Activated CD8-positive, alpha-beta memory T cell treated with anti-CD3 and anti-CD28 coated beads, Interleukin-2, amount 50 U/mL, for 1 hour (primary cell): ENCODE results near the gene CMYA5.

ENCODE experiments used
- DNase-seq: peaks from one replicate; pipeline ENCODE4 v3.0.0-alpha.2; 2020; ENCODE audit errors: extremely low read depth

Gene CMYA5

GRCh38 chr5:79793722-79794121, 104.1 kb downstream of the CMYA5 start:
- DNase-seq: no peak

- DNase-seq: no peak
These were observed 104.7 kb downstream of the CMYA5 start for GRCh38 chr5:79794347-79794746.

DNA sequence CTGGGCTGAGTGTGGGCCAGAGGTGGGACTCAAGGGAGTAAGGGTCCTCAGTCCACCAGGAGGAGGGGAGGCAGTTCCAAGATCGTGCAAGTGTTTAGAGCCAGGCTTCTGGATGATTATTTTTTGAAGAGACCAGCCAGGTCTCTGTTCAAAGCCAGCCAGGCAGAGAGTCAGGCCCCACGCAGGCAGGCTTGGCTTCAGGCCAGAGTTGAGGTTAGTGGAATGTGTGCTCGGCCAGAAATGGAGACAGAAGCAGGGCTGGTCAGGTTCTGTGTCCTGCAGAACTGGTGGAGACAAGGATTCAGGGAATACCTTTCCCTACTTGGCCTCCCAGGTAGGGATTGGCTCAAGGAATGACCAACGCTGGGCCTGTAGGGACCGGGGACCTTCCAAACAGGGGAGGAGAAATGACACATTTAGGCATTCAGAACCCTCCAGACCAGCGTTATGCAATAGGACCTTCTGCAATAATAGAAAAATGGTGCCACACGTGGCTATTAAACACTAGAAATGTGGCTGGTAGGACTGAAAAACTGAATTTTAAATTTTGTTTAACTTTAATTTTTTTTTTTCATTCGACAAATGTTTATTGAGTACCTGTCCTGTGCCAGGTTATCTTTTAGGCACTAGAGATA, 106.2 kb downstream of the CMYA5 start:
- DNase-seq: no peak

GRCh38 chr5:79798893-79799590, 109.4 kb downstream of the CMYA5 start:
- DNase-seq: no peak

- no peak for DNase-seq
These were observed 111.6 kb downstream of the CMYA5 start for GRCh38 chr5:79800979-79801827.

GRCh38 chr5:79802406-79802805, 112.8 kb downstream of the CMYA5 start:
- no peak for DNase-seq

DNA sequence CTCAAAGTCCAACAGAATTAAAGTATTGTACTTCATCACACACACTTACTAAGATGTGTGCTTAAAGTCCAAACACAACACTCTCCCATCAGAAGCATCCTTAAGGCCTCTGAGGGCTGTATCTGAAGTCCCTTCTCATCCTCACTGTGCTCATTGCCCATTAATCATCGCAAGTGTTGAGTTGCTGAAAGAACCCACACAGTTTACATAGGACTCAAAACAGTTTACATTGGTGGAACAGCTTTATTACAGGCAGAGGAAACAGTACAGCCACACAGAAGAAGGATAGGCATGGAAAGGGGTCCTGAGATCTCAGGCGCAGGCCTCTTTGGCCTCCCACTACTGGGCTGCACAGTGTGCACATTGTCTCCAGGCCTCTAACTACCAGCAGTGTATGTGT, 113.4 kb downstream of the CMYA5 start:
- DNase-seq: no peak

- DNase-seq: no peak
These were observed 117.1 kb downstream of the CMYA5 start for GRCh38 chr5:79806741-79807140.

DNA sequence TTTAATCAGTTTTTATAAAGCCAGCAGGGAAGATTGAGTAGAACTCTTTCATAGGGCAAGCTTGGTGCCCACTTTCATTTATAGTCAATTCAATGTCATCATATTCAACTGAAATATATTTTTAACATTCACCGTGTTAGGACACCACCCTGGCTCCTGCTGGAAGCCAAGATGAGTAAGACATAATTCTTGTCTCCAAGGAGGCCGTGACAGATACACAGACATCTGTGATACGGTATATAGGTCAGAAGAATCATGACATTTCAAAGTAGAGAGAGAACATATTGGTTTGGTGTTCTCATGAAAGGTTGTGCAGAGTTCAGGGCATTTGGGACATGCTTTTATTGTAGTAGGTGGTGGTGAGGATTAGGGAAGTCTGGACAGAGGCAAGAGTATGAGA, 120.1 kb downstream of the CMYA5 start:
- DNase-seq: no peak

DNA sequence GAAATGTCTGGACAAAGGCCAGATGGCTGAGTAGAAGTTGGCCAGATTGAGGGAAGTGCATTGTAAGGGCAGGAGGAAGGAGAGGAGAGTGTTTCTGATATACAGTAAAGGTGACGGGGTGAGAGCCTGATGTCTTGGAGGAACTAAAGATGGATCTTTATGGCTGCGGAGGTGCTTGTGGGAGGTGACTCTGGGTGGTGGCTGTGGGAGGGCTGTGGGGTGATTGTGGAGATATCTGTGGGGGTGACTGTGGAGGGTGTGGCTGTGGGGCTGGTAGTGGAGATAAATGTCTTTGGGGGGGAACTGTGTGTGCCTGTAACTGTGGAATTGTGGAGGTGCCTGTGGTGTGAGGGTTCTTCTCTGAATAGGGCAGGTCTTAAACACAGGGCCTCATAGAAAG, 121.4 kb downstream of the CMYA5 start:
- DNase-seq: no peak

DNA sequence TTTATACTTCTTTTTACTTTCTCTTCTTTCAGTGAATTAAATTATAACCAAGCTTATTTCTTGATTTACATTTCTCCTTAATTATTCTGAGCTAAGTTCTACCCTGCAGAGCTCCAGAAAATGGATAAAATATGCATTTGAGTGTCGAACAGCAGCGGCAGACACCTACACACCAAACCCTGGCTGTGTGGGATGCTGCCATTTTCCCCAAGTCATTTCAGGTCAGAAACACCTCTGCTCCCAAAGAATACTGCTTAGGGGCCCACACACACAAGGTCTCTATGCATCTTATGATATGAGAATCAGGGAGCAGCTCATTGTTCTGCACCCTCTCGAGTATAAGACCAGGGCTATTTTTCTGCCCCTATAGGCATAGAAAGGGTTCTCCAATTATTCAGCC, 122.3 kb downstream of the CMYA5 start:
- DNase-seq: no peak

- no peak for DNase-seq
These were observed 125.1 kb downstream of the CMYA5 start for GRCh38 chr5:79814699-79815098.

DNA sequence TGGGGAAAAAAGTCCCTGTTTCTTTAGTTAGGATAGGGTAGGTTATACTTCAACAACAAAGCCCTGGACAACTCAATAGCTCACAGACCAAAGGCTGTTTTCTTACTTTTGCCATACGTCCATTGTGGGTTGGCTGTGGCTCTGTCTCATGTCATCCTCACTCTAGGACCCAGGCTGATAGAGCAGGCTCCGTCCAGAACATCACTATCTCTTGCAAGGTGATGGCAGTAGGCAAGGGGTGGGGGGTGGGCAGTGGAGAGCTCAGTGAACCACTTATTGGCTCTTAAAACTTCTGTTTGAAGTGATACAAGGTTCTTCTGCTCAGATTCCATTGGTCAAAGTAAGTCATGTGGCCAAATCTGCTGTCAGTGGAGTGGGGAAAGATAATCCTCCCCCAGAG, 126.4 kb downstream of the CMYA5 start:
- no peak for DNase-seq

GRCh38 chr5:79820648-79821047, 131.0 kb downstream of the CMYA5 start:
- DNase-seq: no peak

GRCh38 chr5:79824444-79824843, 134.8 kb downstream of the CMYA5 start:
- no peak for DNase-seq

GRCh38 chr5:79825802-79826201, 136.2 kb downstream of the CMYA5 start:
- no peak for DNase-seq

DNA sequence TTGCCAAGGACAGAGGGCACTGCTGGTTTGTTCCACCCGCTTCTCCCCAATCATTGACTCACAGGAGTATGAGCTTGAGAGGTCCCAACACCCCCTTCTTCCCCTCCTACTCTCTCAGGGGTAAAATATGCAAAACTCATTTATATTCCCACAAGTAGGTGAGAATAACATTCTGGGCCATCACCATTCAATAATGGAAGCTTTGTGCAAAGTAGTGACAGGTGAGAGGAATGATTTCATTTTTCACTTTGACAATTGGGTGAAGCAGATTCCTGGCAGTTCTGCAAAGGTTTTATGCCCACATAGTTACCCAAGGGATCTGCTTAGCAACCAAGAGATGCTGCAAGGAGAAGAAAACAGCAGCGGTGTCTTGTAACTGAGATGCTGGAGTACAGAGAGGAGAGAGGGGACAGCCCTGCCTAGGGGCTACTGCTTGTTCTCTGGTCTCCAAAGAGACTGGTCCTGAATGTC, 137.6 kb downstream of the CMYA5 start:
- DNase-seq: no peak

- DNase-seq: no peak
These were observed 139.6 kb downstream of the CMYA5 start for GRCh38 chr5:79829260-79829659.

DNA sequence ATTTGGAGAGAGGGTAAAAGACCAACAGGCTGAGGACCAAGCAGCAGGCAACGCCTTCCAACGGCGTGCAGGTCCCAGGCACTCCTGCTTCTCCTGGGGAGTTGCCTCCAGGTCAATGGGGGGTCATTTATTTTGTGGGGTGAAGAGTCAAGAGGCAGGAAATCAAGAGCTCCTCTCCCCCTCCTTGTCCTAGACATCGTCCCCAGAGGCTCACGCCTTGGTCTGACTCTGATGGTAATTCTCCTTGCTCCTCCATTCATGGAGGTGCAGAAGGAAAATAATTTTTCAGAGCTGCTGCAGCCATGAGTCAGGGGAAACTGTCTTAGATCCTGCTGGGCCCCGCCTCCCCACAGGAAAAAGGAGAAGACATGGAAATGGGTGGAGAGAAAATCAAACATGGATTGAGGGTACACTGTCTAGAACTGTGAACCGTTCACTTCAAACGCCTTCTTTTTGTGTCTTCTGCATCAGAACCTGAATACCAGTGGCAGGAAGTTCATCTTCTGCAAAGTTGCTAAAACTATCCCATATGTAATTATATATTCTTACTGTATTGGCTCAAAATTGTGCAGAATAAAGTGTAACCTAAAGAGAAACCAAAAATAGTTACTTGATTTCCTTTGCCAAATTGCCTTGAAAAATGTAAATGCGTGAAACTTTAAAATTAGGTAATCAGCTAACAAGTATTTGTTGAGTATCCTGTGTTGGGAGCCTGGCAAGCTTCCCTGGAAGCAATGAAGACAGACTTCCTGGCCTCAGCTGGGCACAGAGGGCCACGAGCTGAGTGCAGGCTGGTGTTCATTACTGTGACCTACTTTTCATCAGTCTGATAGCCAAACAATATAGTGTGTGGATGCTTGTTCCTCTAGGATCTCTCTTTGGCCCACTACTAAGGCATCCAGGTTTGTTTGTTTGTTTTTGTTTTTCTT, 142.0 kb downstream of the CMYA5 start:
- DNase-seq: no peak

DNA sequence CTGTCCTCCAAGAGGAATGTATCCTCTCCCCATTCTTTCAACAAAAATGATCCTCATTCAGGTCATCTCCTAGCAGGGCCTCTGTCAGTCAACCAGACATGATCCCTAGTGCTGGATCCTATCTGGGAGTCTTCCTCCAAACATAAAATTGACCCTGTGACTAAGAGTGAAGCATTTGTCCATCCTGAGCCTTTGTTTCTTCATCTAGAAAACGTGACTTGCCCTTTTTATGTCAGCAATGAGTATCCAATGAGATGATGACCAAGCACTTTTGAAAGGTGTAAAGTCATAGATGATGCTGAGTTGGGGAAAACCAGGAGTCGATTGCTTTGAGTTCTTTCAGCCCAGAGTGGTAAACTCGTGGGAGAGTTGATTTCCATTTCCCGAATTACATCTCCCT, 143.3 kb downstream of the CMYA5 start:
- DNase-seq: no peak

DNA sequence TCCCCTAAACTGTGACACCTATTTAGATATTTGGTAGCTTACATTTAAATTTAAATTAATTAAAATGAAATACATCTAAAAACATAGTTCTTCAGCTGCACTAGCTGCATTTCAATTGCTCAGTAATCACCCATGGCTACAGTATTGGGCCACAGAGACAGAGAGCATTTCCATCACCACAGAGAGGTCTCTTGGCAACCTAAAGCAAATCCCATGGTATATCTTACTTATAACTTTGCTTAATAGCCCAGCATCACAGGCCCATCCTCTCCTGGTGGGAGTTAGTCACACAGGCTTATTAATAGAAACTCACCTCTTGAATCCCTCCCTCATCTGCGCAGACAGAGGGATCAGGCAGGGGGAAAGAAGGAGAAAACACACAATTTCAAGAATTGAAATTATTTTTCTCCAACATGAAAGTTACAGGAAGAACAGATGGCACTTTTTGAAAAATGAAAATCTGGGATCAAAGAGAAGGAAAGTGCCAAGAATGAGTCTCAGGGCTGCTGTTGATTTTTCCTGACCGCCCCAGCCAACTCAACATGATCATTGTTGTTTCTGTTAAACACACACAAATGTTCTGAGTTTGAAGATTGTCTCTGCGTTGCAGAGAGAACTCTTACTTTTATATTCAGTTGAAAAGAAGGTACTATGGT, 144.6 kb downstream of the CMYA5 start:
- no peak for DNase-seq
